Fibroblast of lung (primary cell): ENCODE results near the gene ECI2. TPM values are rescaled to one million over a fixed set of nuclear protein-coding genes. Genes with fewer than 3 reads are reported as not detected.

Source experiments
- DNase-seq, 2 donors: peaks; one replicate each; pipeline versions ENCODE4 v3.0.0 to v3.0.0-alpha.2; 2010; ENCODE audit warnings: low read depth in 2 of 2
- H2AFZ ChIP-seq: 2 replicates; pipeline ENCODE4 v1.5.1; 2012; ENCODE audit warnings: low read length, control low read depth, inconsistent platforms
- H3K27ac ChIP-seq: 2 replicates; pipeline ENCODE4 v1.5.1; 2011; ENCODE audit warnings: low read length, control low read depth; ENCODE audit not compliant: insufficient read depth
- H3K27me3 ChIP-seq: 2 replicates; pipeline ENCODE4 v1.5.1; 2011; ENCODE audit warnings: mild to moderate bottlenecking, low read length; ENCODE audit not compliant: control insufficient read depth, insufficient read depth
- H3K36me3 ChIP-seq: 2 replicates; pipeline ENCODE4 v1.5.1; 2011; ENCODE audit warnings: low read length; ENCODE audit not compliant: control insufficient read depth, insufficient read depth
- H3K4me1 ChIP-seq: 2 replicates; pipeline ENCODE4 v1.5.1; 2011; ENCODE audit warnings: low read length; ENCODE audit not compliant: control insufficient read depth, insufficient read depth; ENCODE audit errors: extremely low read depth
- H3K4me2 ChIP-seq: 2 replicates; pipeline ENCODE4 v1.5.1; 2011; ENCODE audit warnings: low read length, control low read depth; ENCODE audit not compliant: insufficient read depth; ENCODE audit errors: extremely low read depth
- H3K4me3 ChIP-seq, 4 experiments: fragments of 200-600 bp in 1 of 4; sonication (generic) in 1 of 4; replicated peaks in 1 of 4; 2 replicates each; pipeline ENCODE4 v1.5.1; 2011 to 2016; ENCODE audit warnings: low read length in 4 of 4, low read depth in 3 of 4, mild to moderate bottlenecking in 3 of 4, control low read depth in 2 of 4, inconsistent platforms in 1 of 4, mixed read lengths in 1 of 4; ENCODE audit not compliant: insufficient read depth in 1 of 4; ENCODE audit errors: control extremely low read depth in 1 of 4
- H3K79me2 ChIP-seq: 2 replicates; pipeline ENCODE4 v1.5.1; 2012; ENCODE audit warnings: mild to moderate bottlenecking, low read length, inconsistent platforms; ENCODE audit not compliant: control insufficient read depth, insufficient read depth
- H3K9ac ChIP-seq: 2 replicates; pipeline ENCODE4 v1.5.1; 2011; ENCODE audit warnings: mild to moderate bottlenecking, low read length, control low read depth; ENCODE audit not compliant: insufficient read depth
- H3K9me3 ChIP-seq: 2 replicates; pipeline ENCODE4 v1.5.1; 2012; ENCODE audit warnings: low read depth, low read length; ENCODE audit not compliant: control insufficient read depth, insufficient read depth
- H4K20me1 ChIP-seq: 2 replicates; pipeline ENCODE4 v1.5.1; 2011; ENCODE audit warnings: low read length; ENCODE audit not compliant: control insufficient read depth, insufficient read depth; ENCODE audit errors: extremely low read depth
- CTCF ChIP-seq, 2 donors: IDR thresholded peaks in 1 of 2; conservative IDR thresholded peaks in 1 of 2; 1 replicate in 1 of 2; 2 replicates in 1 of 2; pipeline ENCODE4 v1.5.1; 2011 to 2012; ENCODE audit warnings: low read length in 2 of 2, control low read depth in 1 of 2, inconsistent platforms in 1 of 2, low read depth in 1 of 2, mild to moderate bottlenecking in 1 of 2
- EZH2 ChIP-seq: IDR thresholded peaks from 2 replicates; pipeline ENCODE4 v1.5.1; 2012; ENCODE audit warnings: low read length, control low read depth, mild to moderate bottlenecking; ENCODE audit errors: missing control alignments
- polyA plus RNA-seq, 2 donors: library from polyadenylated mRNA; depleted of rRNA in 1 of 2; stranded (reverse) in 1 of 2; unstranded in 1 of 2; fragments of >200 nt; gene quantifications; 2 replicates each; pipeline ENCODE4 v1.2.1, GENCODE V29; 2011 to 2012; ENCODE audit warnings: missing spikeins in 1 of 2
- total RNA-seq: library from RNA; depleted of rRNA; stranded (reverse); fragments of >200 nt; gene quantifications from 2 replicates; pipeline ENCODE4 v1.2.1, GENCODE V29; 2014

Gene ECI2
- total and polyA plus RNA-seq, 2 donors (not counting 1 experiment from before 2014, with no cell fraction given), result 85.2 to 157 TPM

GRCh38 chr6:4101298-4101697 is 34.1 kb downstream of the ECI2 start:
- Histone ChIP-seq H3K9ac (no peak overlapping the region), H3K4me1 (no peaks in the 10 kb centered on the region), H3K27me3 (no peaks in the 10 kb centered on the region), H3K27ac (no peak overlapping the region), H2AFZ (no peak overlapping the region), H3K9me3 (no peaks in the 10 kb centered on the region), H4K20me1 (no peaks in the 10 kb centered on the region), H3K4me3 (no peak overlapping the region), H3K79me2 (no peaks in the 10 kb centered on the region), H3K4me2 (no peak overlapping the region), H3K36me3 (no peaks in the 10 kb centered on the region)
- DNase-seq, result no peak
- TF ChIP-seq CTCF (conservative IDR thresholded peaks at IDR 0.05 in 1 of 2, IDR thresholded peaks at IDR 0.05 in 1 of 2; ENCODE audit: low read depth in 1 of 2, low read length in 2 of 2) (no peak), EZH2 (no peak)

- Histone ChIP-seq H2AFZ (no peak overlapping the region), H3K9me3 (no peaks in the 10 kb centered on the region), H3K9ac (no peak overlapping the region), H3K4me1 (no peaks in the 10 kb centered on the region), H3K27me3 (no peaks in the 10 kb centered on the region), H3K4me2 (no peak overlapping the region), H3K4me3 (no peak overlapping the region), H4K20me1 (no peaks in the 10 kb centered on the region), H3K36me3 (no peaks in the 10 kb centered on the region), H3K79me2 (no peaks in the 10 kb centered on the region), H3K27ac (no peak overlapping the region)
- TF ChIP-seq EZH2 (no peak), CTCF (conservative IDR thresholded peaks at IDR 0.05 in 1 of 2, IDR thresholded peaks at IDR 0.05 in 1 of 2; ENCODE audit: low read depth in 1 of 2, low read length in 2 of 2) (no peak)
- DNase-seq, result no peak
These were observed 34.7 kb downstream of the ECI2 start for GRCh38 chr6:4100655-4101054.

GRCh38 chr6:4093288-4093687 is 42.1 kb downstream of the ECI2 start:
- no peak overlapping the region for H2AFZ ChIP-seq
- DNase-seq, result peak in 1 of 2 donors; percentile 27
- H3K4me1 ChIP-seq, result no peaks in the 10 kb centered on the region
- H3K79me2 ChIP-seq, result no peaks in the 10 kb centered on the region
- H3K4me2 ChIP-seq, result no peak overlapping the region
- no peaks in the 10 kb centered on the region for H3K9me3 ChIP-seq
- no peak for TF ChIP-seq EZH2
- TF ChIP-seq CTCF (conservative IDR thresholded peaks at IDR 0.05 in 1 of 2, IDR thresholded peaks at IDR 0.05 in 1 of 2; ENCODE audit: low read depth in 1 of 2, low read length in 2 of 2), result no peak
- no peaks in the 10 kb centered on the region for H3K36me3 ChIP-seq
- no peak overlapping the region for H3K27ac ChIP-seq
- H3K4me3 ChIP-seq, result no peak overlapping the region
- H3K9ac ChIP-seq, result no peak overlapping the region
- no peaks in the 10 kb centered on the region for H3K27me3 ChIP-seq
- no peaks in the 10 kb centered on the region for H4K20me1 ChIP-seq
